HG03439 (cell line): Measurements from ENCODE around the gene RGS7BP.
A peak's percentile ranks its signal among the peaks of the same experiment; 100 is the strongest.
"Not testable (repeated sequence)": the region's sequence is repeated elsewhere in the genome, so short reads cannot be mapped to it uniquely, and the experiment has no call there.

ENCODE experiments used
- ATAC-seq: cut with Tn5 transposase; IDR thresholded peaks from one replicate; pipeline ENCODE4 v1.9.1; 2021; ENCODE audit warnings: mild to moderate bottlenecking, moderate library complexity; ENCODE audit not compliant: unreplicated experiment

RGS7BP gene

GRCh38 chr5:64557911-64558310 is 52.1 kb downstream of the RGS7BP start:
- ATAC-seq, result no peak

- ATAC-seq, result not testable (repeated sequence)
Observed at GRCh38 chr5:64558641-64559040, 52.8 kb downstream of the RGS7BP start.

- no peak for ATAC-seq
Observed at GRCh38 chr5:64566310-64566916, 60.6 kb downstream of the RGS7BP start.

GRCh38 chr5:64569858-64570257 is 64.0 kb downstream of the RGS7BP start:
- ATAC-seq, result no peak

GRCh38 chr5:64570395-64570996 is 64.7 kb downstream of the RGS7BP start:
- ATAC-seq, result no peak

DNA sequence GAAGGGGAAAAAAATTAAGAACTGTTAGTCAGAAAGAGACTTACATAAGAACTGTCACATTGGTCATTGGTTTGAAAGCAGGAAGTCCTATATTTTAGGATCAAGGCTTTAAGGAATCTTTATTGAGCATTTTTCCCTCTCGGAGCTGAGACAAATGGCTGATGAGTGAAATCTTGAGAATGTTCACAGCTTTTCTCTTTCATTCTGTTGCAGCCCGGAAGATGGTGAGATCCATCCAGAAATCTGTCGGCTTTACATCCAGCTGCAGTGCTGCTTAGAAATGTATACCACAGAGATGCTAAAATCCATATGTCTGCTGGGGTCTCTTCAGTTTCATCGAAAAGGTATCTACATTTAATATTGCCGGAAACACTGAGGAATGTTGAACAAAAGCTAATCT is 69.7 kb downstream of the RGS7BP start:
- ATAC-seq, result no peak

DNA sequence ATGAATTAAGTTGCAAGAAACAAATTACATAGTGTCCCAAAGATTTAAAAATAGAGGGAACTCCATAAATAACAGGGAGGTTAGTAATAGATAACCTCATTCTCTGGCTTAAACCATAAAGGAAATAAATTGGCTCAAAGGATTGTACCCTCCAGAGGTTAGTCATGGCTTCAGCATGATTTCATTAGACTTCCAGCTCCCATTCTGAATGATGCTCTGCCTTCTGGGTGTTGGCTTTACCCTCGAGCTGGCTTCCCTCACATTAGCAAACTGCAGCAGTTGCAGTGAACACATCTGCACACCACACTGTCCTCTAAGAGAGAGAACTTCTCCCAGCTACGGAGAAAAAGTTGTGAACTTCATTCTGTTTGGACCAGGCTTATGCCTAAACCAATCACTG is 70.4 kb downstream of the RGS7BP start:
- ATAC-seq, result no peak

- no peak for ATAC-seq
Observed at GRCh38 chr5:64585646-64586045, 79.8 kb downstream of the RGS7BP start.

DNA sequence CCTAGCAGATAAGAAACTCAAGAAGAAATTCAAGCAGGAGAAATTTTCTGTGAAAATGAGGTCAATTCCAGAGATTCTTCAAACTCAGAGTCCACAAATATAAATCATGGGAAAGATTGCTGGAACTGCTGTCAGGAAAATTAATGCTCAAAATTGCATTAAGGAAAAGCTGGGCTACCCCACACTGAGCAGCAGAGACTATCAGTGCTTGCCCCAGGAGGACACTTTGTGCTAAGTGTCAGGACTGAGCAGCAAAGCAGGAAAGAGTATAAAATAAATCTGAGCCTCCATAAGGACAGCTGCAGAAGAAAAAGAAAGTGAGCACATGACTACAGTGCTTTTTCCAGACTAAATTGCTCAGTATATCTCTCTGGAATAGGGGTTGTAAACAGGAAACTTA is 81.6 kb downstream of the RGS7BP start:
- ATAC-seq, result no peak

GRCh38 chr5:64592730-64593341 is 87.0 kb downstream of the RGS7BP start:
- ATAC-seq, result no peak

GRCh38 chr5:64594025-64594424 is 88.2 kb downstream of the RGS7BP start:
- no peak for ATAC-seq

DNA sequence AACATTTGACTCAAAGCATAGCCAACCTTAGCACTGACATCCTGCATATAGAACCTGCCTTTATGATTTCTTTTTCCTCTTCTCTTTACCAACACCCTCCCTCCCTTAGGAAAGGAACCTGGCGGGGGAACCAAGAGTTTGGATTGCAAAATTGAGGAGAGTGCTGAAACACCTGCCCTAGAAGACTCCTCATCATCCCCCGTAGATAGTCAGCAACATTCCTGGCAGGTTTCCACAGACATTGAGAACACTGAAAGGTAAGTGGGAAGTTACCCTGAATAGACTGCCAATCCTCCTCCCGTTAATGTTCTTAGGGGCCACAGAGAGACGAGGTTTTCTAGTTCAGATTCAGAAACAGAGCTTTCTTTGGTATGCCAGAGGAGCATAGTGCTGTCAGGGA is 88.8 kb downstream of the RGS7BP start:
- no peak for ATAC-seq

DNA sequence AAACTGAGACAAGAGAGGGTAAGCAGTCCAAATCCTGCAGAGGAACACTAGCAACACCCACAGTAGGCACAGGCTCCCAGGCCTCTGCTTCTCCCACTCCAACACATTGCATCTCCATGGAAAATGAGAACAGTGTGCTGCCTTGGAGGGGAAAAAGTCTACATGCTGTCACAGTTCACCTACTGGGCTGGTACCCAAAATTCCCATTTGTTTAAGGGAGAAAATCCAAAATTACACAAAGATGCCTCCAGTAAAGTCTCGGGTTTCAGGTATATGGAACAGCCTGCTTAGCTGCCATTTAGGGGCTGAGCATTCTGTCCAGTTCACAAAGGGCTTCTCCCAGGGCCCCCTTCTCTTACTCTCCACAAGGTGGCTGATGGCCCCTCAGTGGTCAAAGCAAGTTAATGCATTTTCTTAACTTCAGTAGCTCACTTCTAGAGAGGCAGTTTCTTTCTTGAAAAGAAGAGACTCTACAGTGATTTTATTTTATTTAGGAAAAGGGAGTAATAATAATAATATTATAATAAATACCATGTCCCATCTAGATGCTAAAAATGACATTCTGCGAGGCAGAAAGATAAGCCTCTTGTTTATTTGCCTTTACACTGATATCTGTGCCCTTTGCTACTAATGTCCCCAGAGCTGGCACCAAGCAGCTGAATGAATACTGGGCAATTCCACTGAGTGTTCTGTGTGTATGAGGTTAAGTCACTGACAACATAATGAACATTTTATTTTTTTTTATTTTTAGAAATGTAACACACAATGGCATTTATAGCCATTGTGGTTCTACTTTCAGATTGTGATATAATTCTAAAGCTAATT is 89.4 kb downstream of the RGS7BP start:
- no peak for ATAC-seq

DNA sequence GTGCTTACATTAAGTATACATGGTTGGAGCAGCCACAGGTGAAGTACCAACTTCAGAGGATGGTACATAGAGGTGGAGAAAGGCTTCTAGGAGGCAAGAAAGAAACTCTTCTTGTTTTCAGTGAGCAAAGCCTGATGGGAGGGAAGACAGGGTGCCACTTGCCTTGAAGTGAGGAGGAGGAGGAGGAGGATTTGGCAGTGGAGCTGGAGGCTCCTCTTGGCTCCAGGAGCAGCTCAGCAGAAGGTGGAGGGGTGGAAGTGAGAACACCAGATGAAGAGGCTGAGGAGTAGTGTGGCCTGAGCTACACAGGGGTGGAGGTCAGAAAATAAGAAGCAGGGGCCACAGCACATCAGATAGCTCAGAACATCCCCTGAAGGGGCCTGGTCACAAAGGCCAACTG is 93.4 kb downstream of the RGS7BP start:
- ATAC-seq, result no peak

GRCh38 chr5:64603676-64604075 is 97.9 kb downstream of the RGS7BP start:
- no peak for ATAC-seq

DNA sequence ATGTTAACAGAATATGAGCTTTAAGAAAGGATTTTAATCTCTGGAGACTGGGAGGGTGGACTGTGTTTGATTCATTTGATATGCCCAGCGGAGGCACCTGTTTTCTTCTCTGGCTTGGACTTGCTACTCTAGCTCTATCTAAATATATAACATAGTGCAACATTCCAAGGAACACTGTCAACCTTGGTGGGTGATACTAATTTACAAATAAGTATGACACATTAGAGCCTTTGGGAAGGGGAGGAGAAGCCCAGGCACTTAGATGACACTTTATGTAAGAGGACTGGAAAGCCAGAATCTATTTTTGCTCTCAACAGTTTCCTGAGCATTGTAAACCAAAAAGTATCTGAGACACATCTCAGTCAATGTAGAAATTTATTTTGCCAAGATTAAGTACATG is 101.1 kb downstream of the RGS7BP start:
- no peak for ATAC-seq

DNA sequence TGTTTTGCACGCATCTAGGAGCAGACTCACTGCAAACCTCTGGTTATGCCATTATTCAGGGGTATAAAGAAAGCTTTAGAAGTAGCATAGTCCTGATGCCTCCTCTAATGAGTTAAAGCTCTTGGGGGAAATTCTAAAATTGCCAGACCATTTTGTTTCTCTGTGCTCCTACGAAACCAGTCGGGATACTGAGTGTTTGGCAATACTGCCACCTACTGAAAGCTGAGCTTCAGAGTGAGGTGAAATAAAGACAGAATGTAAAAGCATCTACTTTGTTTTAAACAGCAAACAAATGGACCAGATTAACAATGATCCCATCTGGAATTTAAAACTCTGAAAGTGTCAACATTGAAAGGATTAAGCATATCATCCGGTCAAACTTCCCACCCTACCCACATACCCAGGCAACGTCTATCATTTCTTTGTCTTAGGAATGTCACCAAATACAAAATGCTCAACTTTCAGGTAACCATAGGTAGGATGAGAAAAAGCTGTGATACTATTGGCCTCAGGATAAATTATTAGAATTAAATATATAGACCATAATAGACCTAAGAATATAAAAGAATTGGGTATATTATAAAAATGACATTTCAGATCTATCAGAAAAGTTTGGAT is 106.6 kb downstream of the RGS7BP start:
- no peak for ATAC-seq

GRCh38 chr5:64615895-64616294 is 110.1 kb downstream of the RGS7BP start:
- ATAC-seq, result peak; percentile 71

GRCh38 chr5:64619609-64620008 is 113.8 kb downstream of the RGS7BP start:
- no peak for ATAC-seq

DNA sequence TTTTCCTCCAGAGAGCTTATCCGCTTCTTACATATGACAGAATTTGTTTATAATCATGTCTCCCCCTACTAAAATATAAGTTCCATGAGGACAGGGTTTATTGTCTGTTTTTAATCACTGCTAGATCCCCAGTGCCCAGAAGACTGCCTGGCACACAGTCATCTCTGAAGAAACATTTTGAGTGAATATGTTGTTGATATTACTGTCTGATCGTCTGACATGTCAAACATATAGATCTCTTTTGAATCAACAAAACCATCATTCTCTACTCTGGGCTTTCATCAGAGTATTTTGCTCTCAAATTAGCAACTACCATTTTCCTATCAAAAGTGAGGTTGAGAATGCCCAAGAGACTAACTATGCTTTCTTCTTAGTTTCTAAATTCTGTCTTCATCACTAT is 117.2 kb downstream of the RGS7BP start:
- ATAC-seq, result no peak

DNA sequence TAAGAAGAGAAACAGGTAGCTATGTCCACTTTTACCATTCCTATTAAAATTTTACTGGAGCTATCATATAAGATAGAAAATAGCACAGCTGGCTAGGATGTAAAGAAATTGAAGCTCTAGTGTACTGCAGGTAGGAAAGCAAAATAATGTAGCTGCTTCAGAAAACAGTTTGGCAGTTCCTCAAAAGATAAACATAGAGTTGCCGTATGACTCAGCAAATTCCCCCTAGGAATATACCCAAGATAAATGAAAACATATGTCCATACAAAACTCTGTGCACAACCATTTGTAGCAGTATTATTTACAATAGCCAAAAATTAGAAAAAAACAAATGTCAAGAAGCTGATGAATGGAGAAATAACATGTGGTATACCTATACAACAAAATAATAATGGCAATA is 119.9 kb downstream of the RGS7BP start:
- ATAC-seq, result no peak
